ENCODE measurements around the gene SVIL.
"Not testable (repeated sequence)": the region's sequence is repeated elsewhere in the genome, so short reads cannot be mapped to it uniquely, and the experiment has no call there.

SVIL gene

GRCh38 chr10:29628912-29629526 lies 5.8 kb downstream of the SVIL start:
- H2AFZ ChIP-seq (ENCODE audit: low read length), result no peak overlapping the region

GRCh38 chr10:29628311-29628710 lies 6.5 kb downstream of the SVIL start:
- no peaks in the 10 kb centered on the region for H4K20me1 ChIP-seq (ENCODE audit: insufficient read depth, low read length, poor library complexity, severe bottlenecking)
- H3K36me3 ChIP-seq (ENCODE audit: insufficient read depth, low read length), result no peaks in the 10 kb centered on the region
- no peaks in the 10 kb centered on the region for H3K79me2 ChIP-seq (ENCODE audit: insufficient read depth, low read length)
- H3K4me1 ChIP-seq (ENCODE audit: insufficient read depth, low read length, poor library complexity, severe bottlenecking), result peaks cover 3% of the 10 kb centered on the region
- TF ChIP-seq CTCF (conservative IDR thresholded peaks at IDR 0.05; ENCODE audit: low read length) (no peak), EZH2phosphoT487 (IDR thresholded peaks at IDR 0.05; ENCODE audit: borderline replicate concordance) (no peak)
- H3F3A ChIP-seq (ENCODE audit: low read depth), result no peaks in the 10 kb centered on the region
- no peak overlapping the region for H3K9ac ChIP-seq (ENCODE audit: low read depth, low read length, poor library complexity, severe bottlenecking)
- H3K9me3 ChIP-seq (ENCODE audit: insufficient read depth, low read depth, low read length), result no peaks in the 10 kb centered on the region
- no peaks in the 10 kb centered on the region for H3K9me2 ChIP-seq (replicated peaks; ENCODE audit: low read depth, low read length)
- no peak overlapping the region for H2AFZ ChIP-seq (ENCODE audit: low read length)
- no peak overlapping the region for H3K4me2 ChIP-seq (ENCODE audit: low read depth, low read length, poor library complexity, severe bottlenecking)
- no peak overlapping the region for H3K4me3 ChIP-seq (ENCODE audit: low read length, poor library complexity, severe bottlenecking)
- no peaks in the 10 kb centered on the region for H3K27me3 ChIP-seq (ENCODE audit: insufficient read depth, low read length, poor library complexity, severe bottlenecking)

More at GRCh38 chr10:29628912-29629526, 5.8 kb downstream of the SVIL start:
- Histone ChIP-seq H3K79me2 (ENCODE audit: insufficient read depth, low read length) (no peaks in the 10 kb centered on the region), H4K20me1 (ENCODE audit: insufficient read depth, low read length, poor library complexity, severe bottlenecking) (no peaks in the 10 kb centered on the region), H3K4me2 (ENCODE audit: low read depth, low read length, poor library complexity, severe bottlenecking) (no peak overlapping the region), H3K36me3 (ENCODE audit: insufficient read depth, low read length) (no peaks in the 10 kb centered on the region), H3K27me3 (ENCODE audit: insufficient read depth, low read length, poor library complexity, severe bottlenecking) (no peaks in the 10 kb centered on the region), H3K4me1 (ENCODE audit: insufficient read depth, low read length, poor library complexity, severe bottlenecking) (peaks cover 4% of the 10 kb centered on the region), H3F3A (ENCODE audit: low read depth) (no peaks in the 10 kb centered on the region), H3K4me3 (ENCODE audit: low read length, poor library complexity, severe bottlenecking) (no peak overlapping the region), H3K9me2 (replicated peaks; ENCODE audit: low read depth, low read length) (no peaks in the 10 kb centered on the region), H3K9ac (ENCODE audit: low read depth, low read length, poor library complexity, severe bottlenecking) (no peak overlapping the region), H3K9me3 (ENCODE audit: insufficient read depth, low read depth, low read length) (no peaks in the 10 kb centered on the region)
- TF ChIP-seq CTCF (conservative IDR thresholded peaks at IDR 0.05; ENCODE audit: low read length), result no peak
- TF ChIP-seq EZH2phosphoT487 (IDR thresholded peaks at IDR 0.05; ENCODE audit: borderline replicate concordance), result no peak

GRCh38 chr10:29627201-29628132 lies 7.3 kb downstream of the SVIL start:
- no peak overlapping the region for H3K4me2 ChIP-seq (ENCODE audit: low read depth, low read length, poor library complexity, severe bottlenecking)

GRCh38 chr10:29624357-29624756 lies 10.4 kb downstream of the SVIL start:
- H3K36me3 ChIP-seq (ENCODE audit: insufficient read depth, low read length); H3K4me2 ChIP-seq (ENCODE audit: low read depth, low read length, poor library complexity, severe bottlenecking); H3K27me3 ChIP-seq (ENCODE audit: insufficient read depth, low read length, poor library complexity, severe bottlenecking); H3K4me3 ChIP-seq (ENCODE audit: low read length, poor library complexity, severe bottlenecking); H3K9ac ChIP-seq (ENCODE audit: low read depth, low read length, poor library complexity, severe bottlenecking); H3F3A ChIP-seq (ENCODE audit: low read depth); H3K9me2 ChIP-seq (replicated peaks; ENCODE audit: low read depth, low read length); H3K4me1 ChIP-seq (ENCODE audit: insufficient read depth, low read length, poor library complexity, severe bottlenecking); H4K20me1 ChIP-seq (ENCODE audit: insufficient read depth, low read length, poor library complexity, severe bottlenecking); H3K79me2 ChIP-seq (ENCODE audit: insufficient read depth, low read length); H2AFZ ChIP-seq (ENCODE audit: low read length); H3K9me3 ChIP-seq (ENCODE audit: insufficient read depth, low read depth, low read length): not testable (repeated sequence)

More at GRCh38 chr10:29627201-29628132, 7.3 kb downstream of the SVIL start:
- Histone ChIP-seq H3K27me3 (ENCODE audit: insufficient read depth, low read length, poor library complexity, severe bottlenecking) (no peaks in the 10 kb centered on the region), H2AFZ (ENCODE audit: low read length) (no peak overlapping the region), H3F3A (ENCODE audit: low read depth) (no peaks in the 10 kb centered on the region), H4K20me1 (ENCODE audit: insufficient read depth, low read length, poor library complexity, severe bottlenecking) (no peaks in the 10 kb centered on the region), H3K36me3 (ENCODE audit: insufficient read depth, low read length) (no peaks in the 10 kb centered on the region), H3K4me3 (ENCODE audit: low read length, poor library complexity, severe bottlenecking) (no peak overlapping the region), H3K9me3 (ENCODE audit: insufficient read depth, low read depth, low read length) (no peaks in the 10 kb centered on the region), H3K9me2 (replicated peaks; ENCODE audit: low read depth, low read length) (no peaks in the 10 kb centered on the region), H3K79me2 (ENCODE audit: insufficient read depth, low read length) (no peaks in the 10 kb centered on the region), H3K4me1 (ENCODE audit: insufficient read depth, low read length, poor library complexity, severe bottlenecking) (no peaks in the 10 kb centered on the region), H3K9ac (ENCODE audit: low read depth, low read length, poor library complexity, severe bottlenecking) (no peak overlapping the region)
- TF ChIP-seq CTCF (conservative IDR thresholded peaks at IDR 0.05; ENCODE audit: low read length), result no peak
- TF ChIP-seq EZH2phosphoT487 (IDR thresholded peaks at IDR 0.05; ENCODE audit: borderline replicate concordance), result no peak
